SH-SY5Y (cell line): ENCODE data around the gene SLC7A10.

Source experiments
- GATA2 ChIP-seq: IDR thresholded peaks from 2 replicates; pipeline ENCODE4 v1.6.1; 2011; ENCODE audit warnings: mild to moderate bottlenecking, low read depth, low read length
- GATA3 ChIP-seq: IDR thresholded peaks from 2 replicates; pipeline ENCODE4 v1.6.1; 2011; ENCODE audit warnings: low read depth, mild to moderate bottlenecking, low read length, moderate library complexity

The SLC7A10 gene

DNA sequence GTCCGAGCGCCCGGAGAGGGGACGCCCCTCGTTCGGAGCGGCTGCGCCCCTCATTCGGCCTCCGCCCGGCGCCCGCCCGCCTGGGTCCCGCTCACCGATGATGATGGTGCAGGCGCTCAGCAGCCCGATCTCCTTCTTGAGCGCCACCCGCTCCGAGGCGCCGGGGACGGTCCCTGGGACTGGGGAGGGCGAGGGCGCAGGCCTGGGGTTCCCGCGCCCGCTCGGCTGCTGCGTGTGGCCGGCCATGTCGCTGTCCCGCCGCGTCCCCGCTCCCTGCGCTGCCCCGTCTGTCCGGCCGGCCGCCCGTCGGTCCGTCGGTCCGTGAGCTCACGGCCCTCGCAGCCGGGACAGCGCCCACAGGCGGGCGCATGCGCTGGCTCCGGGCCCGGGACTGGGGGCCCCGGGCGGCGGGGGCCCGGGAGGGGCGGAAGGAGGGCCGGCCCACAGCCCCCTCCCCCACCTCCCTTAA lies at the start of gene SLC7A10:
Gene SLC7A10 (minus strand): TSS at position 393 of the 469 bp plus-strand sequence. CDS start 147 bp downstream, at position 246.
- TF ChIP-seq GATA3 (no peak), GATA2 (no peak)

DNA sequence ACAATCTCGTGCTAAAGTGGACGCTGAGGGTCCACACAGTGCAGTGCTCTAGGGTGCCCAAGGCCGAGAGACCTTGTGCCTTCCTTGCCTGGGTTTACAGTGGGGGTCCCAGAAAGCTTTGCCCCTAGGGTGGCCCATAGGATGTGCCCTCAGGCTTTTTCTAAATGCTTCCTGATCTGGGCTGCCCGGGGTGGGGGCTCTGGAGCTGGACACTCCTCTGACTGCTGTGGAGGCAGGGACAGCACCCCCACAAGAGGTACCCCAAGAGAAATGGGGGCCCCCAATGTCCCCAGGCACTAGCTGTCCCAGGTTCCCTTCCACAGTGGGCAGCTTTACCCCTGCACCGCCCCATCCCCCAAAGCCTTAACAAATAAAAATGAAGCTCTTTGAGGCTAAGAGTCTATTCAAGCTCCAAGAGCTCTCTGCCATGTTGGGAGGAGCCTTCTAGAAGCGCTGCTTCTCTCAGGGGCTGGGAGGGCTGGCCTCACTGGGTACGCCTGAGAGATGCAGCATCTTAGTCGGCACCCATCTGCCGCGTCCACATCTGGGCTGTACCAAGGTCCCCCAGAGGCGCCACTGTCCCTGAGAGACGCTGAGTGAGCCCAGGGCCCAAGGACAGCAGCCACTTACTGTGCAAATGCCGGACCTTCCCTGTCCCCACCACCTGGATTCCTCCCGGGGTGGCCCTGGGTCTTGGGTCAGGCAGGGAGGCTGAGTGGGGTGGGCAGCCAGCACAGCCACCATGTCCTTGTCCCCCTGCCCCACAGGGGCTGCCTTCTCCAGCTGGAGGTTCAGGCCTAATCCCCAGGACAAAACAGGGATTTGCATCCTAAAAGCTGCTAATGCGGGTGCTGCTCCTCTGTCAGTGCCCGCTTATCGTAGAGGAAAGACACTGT lies 49.3 kb upstream of the SLC7A10 start:
- TF ChIP-seq GATA2: no peak
- TF ChIP-seq GATA3: no peak

DNA sequence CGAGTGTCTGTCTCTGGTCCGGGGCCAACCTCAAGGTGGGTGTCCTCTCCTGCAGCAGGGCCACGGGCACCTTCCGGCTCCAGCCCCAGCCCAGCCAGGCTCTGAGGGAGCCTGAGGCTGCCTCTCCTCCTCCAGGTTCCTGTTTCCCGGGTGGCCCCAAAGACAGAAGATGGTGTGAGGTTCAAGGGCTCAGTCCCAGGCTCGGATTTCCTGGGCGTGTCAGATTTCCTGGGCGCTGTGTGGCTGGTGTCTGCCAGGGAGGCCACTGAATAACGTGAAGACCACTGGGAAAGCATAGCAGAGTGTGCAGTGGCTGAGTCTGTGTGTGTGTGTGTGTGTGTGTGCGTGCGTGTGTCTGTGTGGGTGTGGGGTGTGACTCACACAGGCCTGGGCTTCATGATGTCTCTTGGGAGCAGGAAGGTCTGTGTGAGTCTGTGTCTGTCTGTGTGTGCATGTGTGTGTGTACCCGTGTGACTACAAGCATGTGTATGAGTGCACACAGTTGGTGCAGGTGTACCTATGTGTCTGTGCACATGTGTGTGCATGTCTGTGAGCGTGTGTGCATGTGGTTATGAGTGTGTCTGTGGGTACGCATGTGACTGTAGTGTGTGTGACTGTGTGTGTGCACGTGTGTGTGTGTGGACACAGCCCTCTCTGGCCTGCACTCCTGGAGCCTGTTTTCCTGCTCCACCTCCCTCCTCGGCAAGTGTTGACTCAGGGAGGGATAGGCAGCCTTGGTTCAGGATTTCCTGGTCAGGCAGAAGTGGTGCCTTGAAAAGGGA lies 48.4 kb upstream of the SLC7A10 start:
- no peak for TF ChIP-seq GATA3

DNA sequence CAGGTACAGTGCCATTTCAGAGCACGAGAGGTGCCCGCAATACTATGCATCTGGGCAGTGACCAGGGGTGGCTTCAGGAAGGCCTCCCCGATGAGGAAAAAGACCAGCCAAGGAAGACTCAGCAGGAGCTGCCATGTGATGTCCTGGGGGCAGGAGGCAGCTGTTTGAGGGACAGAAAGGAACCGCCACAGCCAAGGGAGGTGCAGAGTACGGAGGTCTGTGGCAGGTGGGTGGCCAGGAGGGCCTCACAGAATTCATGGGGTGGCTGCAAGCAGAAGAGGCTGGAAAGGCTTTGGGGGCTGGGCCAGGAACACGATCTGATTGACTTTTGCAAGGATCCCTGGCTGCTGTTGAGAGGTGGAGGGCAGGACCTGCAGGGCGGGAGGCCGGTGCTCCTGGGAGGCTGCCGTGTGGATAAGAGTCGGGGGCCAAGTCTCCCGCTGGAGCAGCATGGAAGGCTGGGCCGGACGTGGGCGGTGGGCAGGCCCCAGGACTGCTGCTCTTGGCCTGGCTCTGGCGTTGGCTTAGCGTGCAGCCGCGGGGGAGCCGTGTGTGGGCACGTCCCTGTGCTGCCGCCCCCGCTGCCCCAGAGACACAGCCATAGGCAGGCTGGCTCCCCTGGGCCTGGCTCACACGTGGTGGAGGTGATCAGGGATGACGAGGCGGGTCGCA lies 47.6 kb upstream of the SLC7A10 start:
- TF ChIP-seq GATA3 (no peak), GATA2 (no peak)

DNA sequence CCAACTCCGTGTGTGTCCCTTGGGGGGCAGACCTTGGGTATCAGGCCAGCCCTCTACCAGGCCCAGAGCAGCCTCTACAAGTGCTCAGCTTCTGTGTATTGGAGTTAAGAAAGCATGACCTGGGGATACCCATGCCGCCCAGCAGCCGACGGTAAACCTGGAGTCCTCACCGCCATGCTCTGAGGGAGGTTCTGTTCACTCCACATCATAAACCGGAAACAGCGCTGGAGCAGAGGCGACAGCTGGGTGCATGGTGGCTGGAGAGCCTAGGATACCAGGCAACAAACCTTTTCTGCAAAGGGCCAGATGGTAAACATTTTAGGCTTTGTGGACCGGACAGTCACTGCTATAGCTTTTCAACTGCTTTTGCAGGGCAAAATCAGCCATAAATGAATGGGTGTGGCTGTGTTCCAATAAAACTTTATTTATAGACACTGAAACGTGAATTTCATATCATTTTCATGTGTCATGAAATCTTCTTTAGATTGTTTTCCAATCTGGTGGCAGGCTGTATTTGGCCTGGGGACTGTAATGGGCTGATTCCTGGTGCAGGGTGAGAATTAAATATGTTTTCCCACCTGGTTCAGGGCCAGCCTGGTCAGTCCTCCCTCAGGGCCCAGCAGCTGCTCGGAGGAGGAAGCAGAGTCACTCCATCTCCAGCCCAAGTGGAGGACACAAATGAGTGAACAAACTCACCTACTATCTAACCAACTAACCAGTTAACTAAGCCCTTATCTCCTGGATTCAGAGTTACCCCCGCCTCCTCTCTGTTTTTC lies 45.8 kb upstream of the SLC7A10 start:
- TF ChIP-seq GATA3 (no peak), GATA2 (no peak)

DNA sequence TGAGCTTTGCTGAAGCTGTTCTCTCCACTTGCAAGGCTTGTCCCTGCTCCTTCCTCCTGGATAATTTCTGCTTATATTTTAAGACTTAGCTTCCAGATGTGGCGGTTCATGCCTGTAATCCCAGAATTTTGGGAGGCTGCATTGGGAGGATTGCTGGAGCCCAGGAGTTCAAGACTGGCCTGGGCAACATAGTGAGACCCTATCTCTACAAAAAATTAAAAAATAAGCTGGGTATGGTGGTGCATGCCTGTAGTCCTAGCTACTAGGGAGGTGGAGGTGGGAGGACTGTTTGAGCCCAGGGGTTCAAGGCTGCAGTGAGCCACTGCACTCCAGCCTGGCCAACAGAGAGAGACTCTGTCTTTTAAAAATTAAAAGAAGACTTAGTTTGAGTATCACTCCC lies 45.1 kb upstream of the SLC7A10 start:
- TF ChIP-seq GATA2 (no peak), GATA3 (no peak)

DNA sequence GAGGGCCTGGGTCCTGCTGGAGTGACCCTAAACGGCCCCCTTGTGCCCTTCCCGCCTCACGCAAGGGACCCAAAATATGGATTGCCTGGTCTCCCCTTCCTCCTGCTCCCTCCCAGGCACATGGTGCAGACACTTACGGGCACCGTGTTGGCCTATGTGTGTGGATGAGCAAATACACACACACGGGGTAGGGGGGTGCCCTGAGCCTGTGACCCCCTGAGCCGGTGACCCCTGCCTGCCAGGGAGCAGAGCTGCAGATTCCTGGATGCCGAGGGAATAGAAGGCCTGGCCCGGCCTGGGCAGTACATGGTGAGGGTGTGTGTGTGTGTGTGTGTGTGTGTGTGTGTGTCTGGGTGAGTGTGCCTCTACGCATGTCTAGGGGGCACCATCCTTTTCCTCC lies 43.4 kb upstream of the SLC7A10 start:
- TF ChIP-seq GATA3: no peak
- TF ChIP-seq GATA2: no peak

DNA sequence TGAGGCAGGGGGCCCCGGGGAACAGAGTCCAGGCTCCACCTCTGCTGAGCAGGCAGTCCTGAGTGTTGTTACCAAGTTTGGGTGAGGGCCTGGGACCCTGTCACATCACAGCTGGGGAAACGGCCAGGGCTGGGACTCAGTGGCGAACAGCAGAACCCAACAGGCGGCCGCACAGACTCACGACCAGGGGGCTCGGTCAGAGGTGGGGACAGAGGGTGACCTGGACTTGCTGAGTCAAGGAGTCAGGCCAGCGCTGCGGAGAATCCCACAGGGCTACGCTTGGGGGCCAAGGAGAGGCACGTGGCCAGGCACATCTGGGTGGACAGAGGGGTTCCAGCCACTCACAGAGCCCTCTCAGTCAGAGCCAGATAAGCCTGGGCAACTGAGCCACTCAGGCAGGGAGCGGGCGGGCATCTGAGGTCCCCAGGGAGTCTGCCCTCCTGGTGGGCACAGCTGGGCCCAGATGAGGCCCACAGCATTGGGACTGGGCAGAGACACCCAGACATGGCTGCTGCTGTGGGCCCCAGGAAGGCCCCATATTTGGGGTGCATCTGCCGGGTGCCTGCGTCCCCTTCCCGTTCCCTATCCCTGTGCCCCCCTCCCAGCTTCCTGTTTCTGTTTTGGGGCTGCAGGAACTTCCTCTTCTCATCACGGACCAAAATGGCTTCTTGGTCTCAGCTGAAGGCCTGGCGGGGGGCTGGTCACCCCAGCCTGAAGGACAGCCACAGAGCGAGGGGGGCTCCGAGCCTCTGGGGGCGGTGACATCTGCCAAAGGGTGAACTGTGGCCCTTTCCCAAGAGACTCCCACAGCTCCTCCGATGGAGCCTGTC lies 42.7 kb upstream of the SLC7A10 start:
- TF ChIP-seq GATA3: no peak
- TF ChIP-seq GATA2: no peak

DNA sequence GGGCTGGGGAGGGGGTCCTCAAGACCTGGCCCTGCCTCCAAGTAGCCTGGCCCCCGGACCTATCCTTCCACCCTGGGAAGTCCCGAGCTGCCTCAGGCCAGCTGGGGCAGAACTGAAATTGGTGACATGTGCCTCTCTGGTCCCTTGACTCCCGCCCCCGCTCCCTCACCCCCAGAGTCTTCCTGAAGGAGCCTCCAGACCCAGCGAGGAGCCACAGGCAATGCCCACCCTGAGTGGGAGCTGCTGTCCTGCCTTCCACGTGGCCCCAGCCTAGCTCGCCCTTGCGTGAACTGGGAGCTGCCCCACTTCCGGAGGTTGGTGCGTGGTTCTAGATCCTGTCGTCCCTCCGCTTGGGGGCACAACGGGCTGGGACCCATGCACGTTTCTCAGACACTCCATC lies 42.1 kb upstream of the SLC7A10 start:
- no peak for TF ChIP-seq GATA3

DNA sequence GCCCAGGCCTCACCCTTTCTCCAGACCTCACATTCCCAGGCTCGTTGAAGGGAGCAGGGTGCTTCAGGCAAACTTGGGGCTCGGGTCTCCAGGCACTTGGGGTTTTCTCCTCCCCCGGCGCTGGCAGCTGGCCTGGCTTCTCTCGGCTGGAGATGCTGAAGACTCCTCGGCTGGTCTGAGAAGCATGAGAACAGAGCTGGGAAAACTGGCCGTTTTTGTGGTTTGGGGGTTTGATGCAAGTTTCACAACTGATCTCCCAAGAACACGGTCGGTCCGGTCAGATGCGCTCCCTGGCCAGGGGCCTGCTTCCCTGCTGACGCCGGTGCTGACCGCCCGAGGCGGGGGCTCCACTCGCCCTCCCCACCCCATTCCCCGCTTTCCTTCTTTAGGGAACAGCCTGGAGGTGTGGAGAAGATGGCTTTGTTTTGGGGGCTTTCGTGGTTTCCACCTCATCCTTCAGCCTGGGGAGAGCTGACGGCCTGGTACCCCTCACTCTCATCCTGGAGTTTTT lies 41.4 kb upstream of the SLC7A10 start:
- TF ChIP-seq GATA2: no peak
- no peak for TF ChIP-seq GATA3

DNA sequence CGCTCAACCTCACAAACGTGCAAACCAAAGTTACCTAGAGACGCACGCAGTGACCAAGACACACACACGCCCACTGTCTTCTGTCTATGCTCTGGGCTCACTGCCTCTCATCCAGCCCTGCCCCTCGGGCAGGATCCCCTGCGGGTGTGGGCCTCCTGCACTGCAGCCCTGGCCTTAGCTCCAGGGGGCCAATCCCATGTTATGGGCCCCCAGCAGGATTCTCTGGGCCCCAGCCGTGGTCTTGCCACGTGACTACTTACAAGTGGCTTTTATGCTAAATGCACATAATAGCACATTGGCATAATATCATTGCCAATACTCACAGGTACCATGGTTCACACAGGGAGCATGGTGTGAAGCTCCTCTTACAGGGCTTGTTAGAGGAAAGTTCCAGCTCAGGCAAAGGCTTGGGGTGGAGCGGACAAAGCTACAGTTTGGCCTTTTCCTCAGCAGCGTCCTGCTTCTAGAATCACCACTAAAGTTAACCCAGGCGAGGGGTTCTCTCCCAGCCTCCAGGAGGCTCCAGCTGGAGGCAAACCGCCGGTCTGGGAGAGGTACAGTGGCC lies 39.3 kb upstream of the SLC7A10 start:
- TF ChIP-seq GATA3 (no peak), GATA2 (no peak)

DNA sequence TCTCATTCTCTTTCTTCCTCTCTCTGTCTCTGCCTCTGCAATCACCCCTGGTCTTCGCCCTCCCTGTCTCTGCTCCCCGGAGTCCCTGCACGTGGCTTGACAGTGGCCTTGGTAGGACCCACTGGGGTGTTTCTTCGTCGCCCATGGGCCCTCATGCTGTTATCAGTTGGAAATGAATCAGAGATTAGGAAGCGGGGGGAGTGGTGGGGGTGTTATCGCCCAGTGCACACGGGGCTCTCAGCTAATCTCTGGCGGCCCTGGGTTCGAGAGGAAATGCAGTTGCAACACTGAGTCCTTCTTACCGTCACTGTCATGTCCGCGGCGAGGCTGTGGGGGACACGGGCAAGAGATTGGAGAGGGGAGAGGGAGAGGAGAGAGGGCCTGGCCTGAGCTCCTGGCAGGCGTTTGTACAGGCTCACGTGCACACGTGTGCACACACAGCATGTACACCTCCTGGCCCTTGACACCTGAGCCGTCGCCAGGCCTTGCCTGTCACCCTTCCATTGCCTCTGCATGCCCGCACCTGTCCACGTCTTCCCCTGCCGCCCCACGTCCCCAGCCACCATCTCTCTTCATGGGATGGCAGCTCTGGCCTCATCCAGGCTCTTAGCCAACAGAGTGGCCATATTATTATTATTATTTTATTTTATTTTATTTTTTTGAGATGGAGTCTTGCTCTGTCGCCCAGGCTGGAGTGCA lies 37.8 kb upstream of the SLC7A10 start:
- no peak for TF ChIP-seq GATA2
- no peak for TF ChIP-seq GATA3
